Activated T-cell treated with anti-CD3 and anti-CD28 coated beads, Interleukin-2, amount 50 U/mL, for 48 hours (primary cell): ENCODE data around the gene COL8A1.
"Not testable (repeated sequence)": the region's sequence is repeated elsewhere in the genome, so short reads cannot be mapped to it uniquely, and the experiment has no call there.

ENCODE experiments used
- DNase-seq, 2 experiments: peaks; one replicate each; pipeline ENCODE4 v3.0.0-alpha.2; 2020

COL8A1 gene

GRCh38 chr3:99638167-99638948, at the start of gene COL8A1:
Gene COL8A1 (plus strand): TSS chr3:99638594. CDS start chr3:99790683, 152,089 bp downstream.
- no peak for DNase-seq

- DNase-seq: not testable (repeated sequence)
These were observed 49.2 kb upstream of the COL8A1 start for GRCh38 chr3:99589168-99589567.

GRCh38 chr3:99599894-99600293, 38.5 kb upstream of the COL8A1 start:
- DNase-seq: no peak

- no peak for DNase-seq
These were observed 36.9 kb upstream of the COL8A1 start for GRCh38 chr3:99601515-99601914.

GRCh38 chr3:99602183-99602582, 36.2 kb upstream of the COL8A1 start:
- DNase-seq: no peak

GRCh38 chr3:99607151-99607550, 31.2 kb upstream of the COL8A1 start:
- no peak for DNase-seq

GRCh38 chr3:99614768-99615167, 23.6 kb upstream of the COL8A1 start:
- DNase-seq: no peak

GRCh38 chr3:99620077-99620767, 18.2 kb upstream of the COL8A1 start:
- no peak for DNase-seq

- DNase-seq: no peak
These were observed 17.4 kb upstream of the COL8A1 start for GRCh38 chr3:99620976-99621375.

- no peak for DNase-seq
These were observed 13.7 kb upstream of the COL8A1 start for GRCh38 chr3:99624496-99625236.

GRCh38 chr3:99625237-99625622, 13.2 kb upstream of the COL8A1 start:
- DNase-seq: no peak

- DNase-seq: no peak
These were observed 12.6 kb upstream of the COL8A1 start for GRCh38 chr3:99625643-99626416.

- DNase-seq: no peak
These were observed 12.0 kb upstream of the COL8A1 start for GRCh38 chr3:99626417-99626788.

GRCh38 chr3:99627062-99627826, 11.2 kb upstream of the COL8A1 start:
- no peak for DNase-seq

- DNase-seq: no peak
These were observed 7.6 kb upstream of the COL8A1 start for GRCh38 chr3:99630815-99631214.

GRCh38 chr3:99633887-99634558, 4.4 kb upstream of the COL8A1 start:
- DNase-seq: no peak

- DNase-seq: no peak
These were observed 3.5 kb upstream of the COL8A1 start for GRCh38 chr3:99634881-99635280.

GRCh38 chr3:99635348-99635747, 3.0 kb upstream of the COL8A1 start:
- no peak for DNase-seq

GRCh38 chr3:99637016-99637367, 1.4 kb upstream of the COL8A1 start:
- peak in 1 of 2 experiments; percentile 18 for DNase-seq

GRCh38 chr3:99637368-99638111, 854 bp upstream of the COL8A1 start:
- DNase-seq: peak in 1 of 2 experiments; percentile 17

- no peak for DNase-seq
These were observed 1.2 kb downstream of the COL8A1 start for GRCh38 chr3:99639579-99639978.
